Activated CD4-positive, alpha-beta T cell treated with anti-CD3 and anti-CD28 coated beads for 4 hours (primary cell): ENCODE measurements around the gene FOXI1.
"Not testable (repeated sequence)": the region's sequence is repeated elsewhere in the genome, so short reads cannot be mapped to it uniquely, and the experiment has no call there.

Experiments used
- DNase-seq, 2 donors: peaks; one replicate each; pipeline ENCODE4 v3.0.0-alpha.2; 2020

FOXI1 gene

GRCh38 chr5:170094329-170094728 is 11.4 kb upstream of the FOXI1 start:
- not testable (repeated sequence) for DNase-seq

DNA sequence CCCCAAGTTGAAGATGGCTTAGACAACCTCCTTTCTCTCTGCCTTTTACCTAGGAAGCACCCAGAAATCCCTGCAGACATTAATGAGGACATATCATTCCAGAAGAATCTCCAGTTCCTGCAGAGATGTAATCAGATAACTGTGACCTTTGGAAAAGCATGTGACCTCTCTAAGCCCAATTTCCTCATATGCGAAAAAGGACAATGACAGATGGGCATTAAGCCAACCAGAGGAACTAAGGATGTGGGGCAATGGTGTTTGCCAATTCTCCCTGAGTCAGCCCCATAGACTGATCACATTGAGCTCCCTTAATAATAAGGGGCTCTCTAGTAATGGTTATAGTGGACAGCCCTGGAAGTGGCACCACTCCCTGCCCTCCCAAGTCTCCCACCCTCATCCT is 10.1 kb upstream of the FOXI1 start:
- DNase-seq, result no peak

- DNase-seq, result no peak
Observed at GRCh38 chr5:170097934-170098333, 7.8 kb upstream of the FOXI1 start.

DNA sequence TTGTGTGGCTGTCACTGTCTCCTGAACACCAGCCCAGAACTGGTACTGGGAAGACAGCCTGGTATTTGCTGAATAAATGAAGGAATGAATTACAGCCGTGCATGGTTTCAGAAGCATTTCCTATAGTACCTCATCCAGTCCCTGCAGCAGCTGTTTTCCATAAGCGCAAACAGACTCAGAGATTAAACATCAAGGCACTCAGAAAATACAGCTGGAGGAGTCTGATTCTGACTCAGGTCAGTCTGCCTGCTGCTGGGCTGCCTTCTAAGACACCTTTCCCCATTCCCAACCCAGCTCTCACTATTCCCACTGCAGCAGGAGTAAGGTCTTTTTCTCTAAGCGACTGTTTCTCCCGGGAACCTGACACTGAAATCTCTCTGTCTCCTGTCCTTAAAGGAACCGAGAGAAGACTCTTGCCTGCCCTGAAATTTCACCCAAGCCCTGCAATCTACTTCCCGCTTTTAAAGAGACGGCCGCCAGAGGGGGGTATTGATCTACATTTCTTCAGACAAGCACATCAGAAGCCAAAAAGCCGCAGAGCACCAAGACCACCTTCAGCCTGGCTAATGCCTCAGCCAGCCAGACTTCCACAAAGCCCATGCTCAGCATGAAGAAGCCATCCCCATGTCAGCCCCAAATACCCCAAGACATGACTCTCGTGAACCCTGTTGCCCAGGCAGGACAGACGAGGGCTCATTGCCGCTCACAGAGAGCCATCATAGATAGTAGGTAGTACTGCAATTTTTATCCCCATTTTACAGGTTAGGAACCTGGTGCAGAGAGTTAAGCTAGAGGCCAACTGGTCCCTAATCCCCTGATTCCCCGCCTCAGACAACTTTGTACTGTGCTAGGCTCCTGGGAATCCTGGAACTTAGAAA is 5.4 kb upstream of the FOXI1 start:
- peak; percentile 54 to 67 for DNase-seq

DNA sequence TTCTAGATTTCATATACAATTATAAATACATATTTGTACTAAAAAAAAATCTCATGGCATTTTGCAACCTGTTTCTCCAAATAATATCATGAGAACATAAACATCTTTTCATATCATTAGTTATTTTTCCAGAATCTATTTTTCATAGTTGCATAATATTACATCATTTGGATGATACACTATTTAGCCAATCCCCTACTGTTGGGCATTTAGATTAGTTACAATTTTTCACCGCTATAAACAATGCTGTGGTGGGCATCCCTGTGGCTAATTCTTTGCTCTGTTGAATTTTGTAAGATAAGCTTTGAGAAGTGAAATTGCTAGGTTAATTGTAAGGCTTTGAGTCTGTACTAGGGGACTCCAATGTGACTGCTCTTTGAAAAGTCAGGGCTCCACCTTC is 2.2 kb upstream of the FOXI1 start:
- no peak for DNase-seq

GRCh38 chr5:170104299-170104698 is 1.4 kb upstream of the FOXI1 start:
- DNase-seq, result no peak

DNA sequence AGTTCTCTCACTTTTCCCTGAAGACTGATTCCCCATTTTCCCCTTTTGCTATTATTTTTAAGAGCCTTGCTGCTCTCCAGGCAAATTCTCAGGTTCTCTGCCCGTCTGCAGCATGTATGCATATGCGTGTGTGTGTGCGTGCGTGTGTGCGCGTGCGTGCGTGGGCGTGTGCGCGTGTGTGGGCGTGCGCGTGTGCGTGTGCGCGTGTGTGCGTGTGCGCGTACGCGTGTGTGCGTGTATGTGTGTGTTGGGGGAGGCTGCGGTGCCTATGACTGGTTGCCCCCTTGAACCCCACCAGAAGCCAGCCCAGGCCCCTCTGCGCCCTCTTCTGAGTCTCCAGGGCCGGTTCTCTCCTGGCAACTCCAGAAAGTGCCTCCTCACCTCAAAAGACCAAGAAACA is 987 bp upstream of the FOXI1 start:
- no peak for DNase-seq

- DNase-seq, result no peak
Observed at GRCh38 chr5:170107674-170108073, 2.0 kb downstream of the FOXI1 start.

GRCh38 chr5:170108266-170108785 is 2.6 kb downstream of the FOXI1 start:
- no peak for DNase-seq

DNA sequence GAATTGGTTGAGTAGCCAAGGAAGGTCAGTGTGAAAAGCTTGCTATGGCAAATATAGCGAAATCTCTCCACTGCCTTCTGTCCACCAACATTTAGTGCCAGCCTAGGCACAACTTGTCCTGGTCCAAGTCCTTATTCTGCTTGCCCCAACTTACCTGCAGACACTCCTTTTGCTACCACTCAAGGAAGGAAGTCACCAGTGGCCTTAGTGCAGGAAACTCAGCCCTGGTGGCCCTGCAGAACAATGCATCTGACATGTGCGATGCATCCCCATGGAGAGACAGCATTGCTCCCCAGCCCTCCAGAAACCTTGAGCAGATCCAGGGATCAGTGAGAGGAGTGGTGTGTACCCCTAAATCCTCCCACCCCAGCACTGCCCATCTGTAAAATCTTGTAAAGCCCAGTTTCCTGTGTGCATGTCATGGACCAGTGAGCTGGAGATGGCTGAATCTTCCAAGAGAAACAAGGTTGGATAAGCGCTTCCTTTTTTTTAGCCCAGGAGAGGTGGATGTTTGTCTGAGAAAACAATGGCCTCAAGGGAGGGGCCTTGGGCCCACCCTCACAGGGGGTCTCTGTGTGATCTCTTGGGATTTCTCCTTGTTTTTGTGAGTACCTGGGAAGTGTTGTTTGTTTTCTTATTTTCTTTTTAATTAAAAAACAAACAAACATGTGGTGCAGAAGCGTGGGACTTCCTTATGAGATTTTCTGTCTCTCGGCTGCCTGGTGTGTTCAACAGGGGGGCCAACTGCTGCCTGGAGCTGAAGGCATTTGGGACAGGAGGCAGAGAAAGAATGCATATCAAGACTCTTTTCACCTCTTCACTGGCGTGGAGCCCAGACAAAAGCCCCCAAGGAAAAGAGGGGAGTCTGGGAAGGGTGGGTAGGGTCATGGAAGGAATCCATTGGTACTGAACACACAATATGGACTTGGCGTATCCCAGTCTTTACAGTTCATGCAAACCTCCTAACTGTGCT is 3.6 kb downstream of the FOXI1 start:
- DNase-seq, result no peak

GRCh38 chr5:170110403-170111087 is 4.8 kb downstream of the FOXI1 start:
- no peak for DNase-seq

GRCh38 chr5:170111088-170111785 is 5.5 kb downstream of the FOXI1 start:
- DNase-seq, result no peak

GRCh38 chr5:170112876-170113521 is 7.3 kb downstream of the FOXI1 start:
- DNase-seq, result no peak

DNA sequence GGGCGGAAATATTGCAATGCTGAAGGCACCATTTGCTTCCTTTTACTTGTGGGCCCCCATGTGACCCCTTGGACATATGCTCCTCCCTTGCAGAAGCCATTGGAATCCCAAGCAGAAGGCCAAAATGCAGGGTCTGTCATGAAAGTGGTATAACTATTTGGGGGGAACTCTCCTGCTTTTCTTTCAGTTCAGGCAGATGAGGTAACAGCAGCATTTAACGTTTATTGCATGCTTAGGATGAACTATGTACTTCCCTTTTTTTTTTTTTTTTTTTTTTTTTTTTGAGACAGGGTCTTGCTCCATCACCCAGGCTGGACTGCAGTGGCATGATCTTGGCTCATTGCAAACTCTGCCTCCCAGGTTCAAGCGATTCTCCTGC is 7.8 kb downstream of the FOXI1 start:
- no peak for DNase-seq

DNA sequence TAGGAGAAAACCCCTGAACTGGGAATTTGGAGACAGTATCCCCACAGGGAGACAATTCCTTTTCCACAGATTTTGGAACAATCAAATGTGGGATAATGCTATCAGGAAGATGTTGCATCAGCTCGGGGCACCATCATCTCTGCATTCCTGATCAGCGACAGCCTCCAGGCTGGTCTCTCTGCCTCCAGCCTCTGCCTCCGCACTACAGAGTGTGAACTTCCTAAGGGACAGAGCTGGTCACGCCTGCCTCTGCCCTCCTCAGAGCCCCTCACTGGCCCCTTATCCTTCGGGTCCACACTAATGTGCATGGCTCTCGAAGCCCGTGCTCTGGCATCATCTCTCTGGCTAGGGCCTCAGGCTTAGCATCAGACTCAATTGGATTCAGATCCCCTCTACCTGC is 8.6 kb downstream of the FOXI1 start:
- DNase-seq, result no peak

DNA sequence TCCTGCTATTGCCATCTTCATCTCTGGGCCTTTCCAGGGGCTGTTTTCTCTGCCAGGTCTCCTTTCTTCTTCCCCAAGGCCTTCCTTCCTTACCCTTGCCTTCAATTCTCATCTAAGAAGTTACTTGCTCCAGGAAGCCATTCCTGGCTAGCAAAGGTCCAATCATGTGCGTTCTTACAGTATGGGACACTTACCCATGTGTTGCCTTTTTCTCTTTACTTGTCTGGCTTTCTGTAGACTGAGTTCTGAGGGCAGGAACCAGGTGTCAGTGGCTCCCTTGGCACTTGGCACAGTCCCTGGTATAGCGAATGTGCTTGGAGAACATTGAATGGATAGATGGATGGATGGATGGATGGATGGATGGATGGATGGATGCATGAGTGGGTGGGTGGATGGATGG is 10.2 kb downstream of the FOXI1 start:
- no peak for DNase-seq

GRCh38 chr5:170117736-170118135 is 12.0 kb downstream of the FOXI1 start:
- DNase-seq, result no peak

GRCh38 chr5:170120576-170120975 is 14.9 kb downstream of the FOXI1 start:
- DNase-seq, result no peak

DNA sequence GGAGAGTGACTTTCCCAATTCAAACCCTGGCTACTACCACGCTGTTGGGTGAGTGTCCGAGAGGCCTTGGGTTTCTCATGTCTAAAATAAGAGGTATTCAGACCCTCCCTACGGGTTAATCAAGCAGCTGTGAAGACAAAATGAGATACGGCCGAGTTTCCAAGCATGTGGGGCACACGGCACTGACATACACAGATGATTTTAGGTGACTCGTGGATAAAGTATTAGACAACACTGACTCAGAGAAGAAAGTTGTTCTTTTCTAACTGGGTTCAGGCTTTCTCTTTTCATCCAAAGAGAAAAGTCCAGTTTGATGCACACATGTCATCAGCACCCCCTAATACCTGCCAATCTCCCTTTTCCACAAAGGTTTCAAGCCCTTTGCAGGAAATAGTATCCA is 15.6 kb downstream of the FOXI1 start:
- no peak for DNase-seq

DNA sequence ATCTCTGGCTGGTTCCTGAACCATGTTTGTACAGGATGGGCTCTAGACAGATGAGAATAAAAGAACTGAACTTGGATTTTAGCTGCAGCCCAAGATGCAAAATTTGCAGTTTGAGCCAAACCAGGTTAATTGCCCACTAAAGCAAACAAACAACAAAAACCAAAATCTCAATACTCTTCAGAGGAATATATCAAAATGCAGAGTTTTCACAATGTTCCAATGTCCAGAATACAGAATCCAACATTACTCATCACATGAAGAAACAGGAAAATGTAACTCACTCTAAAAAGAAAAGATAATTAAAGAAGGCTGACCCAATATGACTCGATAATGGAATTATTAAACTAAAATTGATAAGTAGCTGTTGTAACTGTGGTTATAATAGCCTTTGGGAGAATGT is 20.4 kb downstream of the FOXI1 start:
- no peak for DNase-seq

- DNase-seq, result no peak
Observed at GRCh38 chr5:170126626-170127025, 20.9 kb downstream of the FOXI1 start.

- no peak for DNase-seq
Observed at GRCh38 chr5:170131235-170131634, 25.5 kb downstream of the FOXI1 start.
